NCI-H524 (cell line): ENCODE results near the gene FAM20C.

Experiments
- DNase-seq, 2 experiments: peaks; one replicate each; lab custom pipeline; 2025; lab: John Stamatoyannopoulos, UW

The FAM20C gene

GRCh38 chr7:208816-209215 is 16.4 kb downstream of the FAM20C start:
- DNase-seq = no peak

GRCh38 chr7:209416-209815 is 17.0 kb downstream of the FAM20C start:
- DNase-seq = no peak

- no peak for DNase-seq
Measured at GRCh38 chr7:209906-210305, 17.5 kb downstream of the FAM20C start.

GRCh38 chr7:210401-210925 is 18.1 kb downstream of the FAM20C start:
- no peak for DNase-seq

GRCh38 chr7:211033-211714 is 18.8 kb downstream of the FAM20C start:
- no peak for DNase-seq

- no peak for DNase-seq
Measured at GRCh38 chr7:211715-212058, 19.3 kb downstream of the FAM20C start.

GRCh38 chr7:212754-213153 is 20.4 kb downstream of the FAM20C start:
- DNase-seq = no peak

- DNase-seq = no peak
Measured at GRCh38 chr7:213324-213993, 21.1 kb downstream of the FAM20C start.

GRCh38 chr7:214410-215212 is 22.2 kb downstream of the FAM20C start:
- DNase-seq = no peak

GRCh38 chr7:216360-217300 is 24.3 kb downstream of the FAM20C start:
- no peak for DNase-seq

- no peak for DNase-seq
Measured at GRCh38 chr7:217781-218180, 25.4 kb downstream of the FAM20C start.

GRCh38 chr7:218316-218715 is 25.9 kb downstream of the FAM20C start:
- no peak for DNase-seq

- DNase-seq = no peak
Measured at GRCh38 chr7:218896-219580, 26.7 kb downstream of the FAM20C start.

GRCh38 chr7:219581-220150 is 27.3 kb downstream of the FAM20C start:
- no peak for DNase-seq

GRCh38 chr7:220151-220841 is 27.9 kb downstream of the FAM20C start:
- peak in 1 of 2 experiments; percentile 44 for DNase-seq

- DNase-seq = peak in 1 of 2 experiments; percentile 13
Measured at GRCh38 chr7:221978-222715, 29.8 kb downstream of the FAM20C start.

- no peak for DNase-seq
Measured at GRCh38 chr7:222716-223041, 30.3 kb downstream of the FAM20C start.

GRCh38 chr7:223118-223800 is 30.9 kb downstream of the FAM20C start:
- no peak for DNase-seq

- DNase-seq = no peak
Measured at GRCh38 chr7:223861-224260, 31.5 kb downstream of the FAM20C start.
